GM23248 (cell line): ENCODE measurements around the gene PIANP. TPM values are rescaled to one million over a fixed set of nuclear protein-coding genes. Genes with fewer than 3 reads are reported as not detected.

Experiments used
- DNase-seq: peaks from one replicate; pipeline ENCODE4 v3.0.0-alpha.2; 2015
- H2AFZ ChIP-seq: fragments of 200-600 bp; sonication (generic); 2 replicates; pipeline ENCODE4 v1.6.1; 2016; ENCODE audit warnings: antibody characterized with exemption
- H3F3A ChIP-seq: fragments of 200-600 bp; sonication (generic); 2 replicates; pipeline ENCODE4 v1.6.1; 2016; ENCODE audit warnings: mild to moderate bottlenecking, antibody characterized with exemption, mixed run types; ENCODE audit not compliant: insufficient read depth
- H3K27ac ChIP-seq: fragments of 200-600 bp; sonication (generic); 2 replicates; pipeline ENCODE4 v1.5.1; 2016; ENCODE audit warnings: mild to moderate bottlenecking
- H3K27me3 ChIP-seq: fragments of 200-600 bp; sonication (generic); replicated peaks from 2 replicates; pipeline ENCODE4 v1.6.1; 2016; ENCODE audit warnings: mild to moderate bottlenecking; ENCODE audit not compliant: insufficient read depth
- H3K36me3 ChIP-seq: fragments of 200-600 bp; sonication (generic); 2 replicates; pipeline ENCODE4 v1.6.1; 2016; ENCODE audit warnings: low read depth, mild to moderate bottlenecking
- H3K4me1 ChIP-seq: fragments of 200-600 bp; sonication (generic); 2 replicates; pipeline ENCODE4 v1.6.1; 2016; ENCODE audit warnings: mild to moderate bottlenecking; ENCODE audit not compliant: insufficient read depth
- H3K4me2 ChIP-seq: fragments of 200-600 bp; sonication (generic); one replicate; pipeline ENCODE4 v1.6.1; 2016; ENCODE audit warnings: mild to moderate bottlenecking; ENCODE audit not compliant: unreplicated experiment
- H3K4me3 ChIP-seq: fragments of 200-600 bp; sonication (generic); 2 replicates; pipeline ENCODE4 v1.5.1; 2016; ENCODE audit warnings: mild to moderate bottlenecking
- H3K79me2 ChIP-seq: fragments of 200-600 bp; sonication (generic); 2 replicates; pipeline ENCODE4 v1.6.1; 2016; ENCODE audit warnings: mild to moderate bottlenecking; ENCODE audit not compliant: insufficient read depth
- H3K9ac ChIP-seq: fragments of 200-600 bp; sonication (generic); 2 replicates; pipeline ENCODE4 v1.6.1; 2016; ENCODE audit warnings: mild to moderate bottlenecking
- H3K9me2 ChIP-seq: fragments of 200-600 bp; sonication (generic); 2 replicates; pipeline ENCODE4 v1.6.1; 2016; ENCODE audit warnings: mixed run types, mild to moderate bottlenecking, moderate library complexity; ENCODE audit not compliant: insufficient read depth
- H3K9me3 ChIP-seq: fragments of 200-600 bp; sonication (generic); one replicate; pipeline ENCODE4 v1.6.1; 2017; ENCODE audit warnings: low read depth
- H4K20me1 ChIP-seq: fragments of 200-600 bp; sonication (generic); 2 replicates; pipeline ENCODE4 v1.6.0; 2016; ENCODE audit not compliant: insufficient read depth
- EZH2 ChIP-seq: fragments of 200-600 bp; sonication (generic); IDR thresholded peaks from 2 replicates; pipeline ENCODE4 v1.6.1; 2018; ENCODE audit warnings: antibody characterized with exemption, mild to moderate bottlenecking; ENCODE audit not compliant: insufficient read depth, poor library complexity, severe bottlenecking
- EZH2phosphoT487 ChIP-seq: fragments of 200-600 bp; sonication (generic); IDR thresholded peaks from 2 replicates; pipeline ENCODE4 v1.6.1; 2018; ENCODE audit warnings: antibody characterized with exemption, moderate library complexity, mild to moderate bottlenecking, low read depth; ENCODE audit not compliant: insufficient read depth
- WGBS, 2 experiments: methylation state at CpG; one replicate each; pipeline ENCODE4 v1.1.6; 2015 to 2017; ENCODE audit warnings: low lambda C conversion rate in 2 of 2, low coverage in 1 of 2; ENCODE audit errors: missing lambda C conversion rate in 2 of 2; 5-methylcytosine and 5-hydroxymethylcytosine counted together
- in situ Hi-C: fragments of 300-500 bp; cut with MboI; formaldehyde crosslinking; loops from 2 replicates; pipeline ENCODE4 v1.15.0; 2020
- polyA plus RNA-seq: library from polyadenylated mRNA; unstranded; fragments of >200 nt; fragmentation: Nextera tagmentation; extraction: Ambion mirVana; gene quantifications from 2 replicates; pipeline ENCODE4 v1.2.1, GENCODE V29; 2016
- small RNA-seq: library from RNA; depleted of rRNA; stranded (forward); fragments of <200 nt; gene quantifications from one replicate; pipeline ENCODE3, GENCODE V24; 2014; ENCODE audit warnings: low read depth, low replicate concordance
- total RNA-seq: library from RNA; depleted of rRNA; stranded (reverse); fragments of >200 nt; shearing (Covaris generic); gene quantifications from 2 replicates; pipeline ENCODE4 v1.2.3, GENCODE V29; 2014; rRNA removed

PIANP gene
- total and polyA plus RNA-seq, 2 experiments from 2014 or later: 0.11 to 0.60 TPM

DNA sequence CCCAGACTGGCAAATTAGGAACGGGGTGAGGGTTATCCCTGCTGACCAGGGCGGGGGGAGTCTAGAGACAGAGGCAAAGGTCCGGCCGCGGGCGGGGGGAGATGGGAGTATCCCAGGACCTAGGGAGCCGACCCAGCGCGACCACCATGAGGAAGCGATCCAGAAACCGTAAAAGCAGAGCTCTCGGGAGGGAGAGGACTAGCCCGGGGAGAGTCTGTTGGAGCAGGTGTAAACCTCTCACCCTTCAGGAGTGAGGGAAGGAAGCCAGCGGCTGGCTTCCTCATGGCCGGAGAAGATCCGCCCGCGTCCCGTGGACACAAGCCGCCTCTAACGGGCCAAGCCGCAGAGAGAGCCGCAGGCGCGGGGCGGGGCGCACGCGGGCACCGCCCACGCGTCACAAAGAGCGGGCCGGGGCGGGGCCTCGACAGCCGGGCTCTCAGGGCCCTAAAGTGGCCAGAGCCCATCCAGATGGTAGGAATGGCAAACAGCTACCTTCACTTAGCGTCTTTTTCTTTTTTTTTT lies 53.5 kb downstream of the PIANP start, which contains the start of gene ACRBP:
ACRBP (minus strand) TSS at position 350 of the 522 bp plus-strand sequence; CDS start at position 284, 66 bp downstream.
- DNase-seq: peak; percentile 78
- H3K4me3 ChIP-seq: peak within 1 kb of the TSS; percentile 45; the same call in 1 of the 2 replicates
- H3K4me2 ChIP-seq: peak within 1 kb of the TSS; percentile 40
- peaks cover 7% of the 10 kb centered on the region; the same call in 1 of the 2 replicates for H3K36me3 ChIP-seq
- no peaks in the 10 kb centered on the region for H3K79me2 ChIP-seq
- no peak within 1 kb of the TSS for H3K27ac ChIP-seq
- no peak within 1 kb of the TSS for H2AFZ ChIP-seq
- TF ChIP-seq EZH2: no peak
- no peak for TF ChIP-seq EZH2phosphoT487
- H3K9me2 ChIP-seq: no peaks in the 10 kb centered on the region
- no peaks in the 10 kb centered on the region for H4K20me1 ChIP-seq
- no peak within 1 kb of the TSS for H3K9ac ChIP-seq
- no peaks in the 10 kb centered on the region for H3K9me3 ChIP-seq
- 9 to 11% methylated on average over 38 of the region's 38 CpGs for WGBS, 2 experiments
- no peaks in the 10 kb centered on the region for H3K27me3 ChIP-seq
- H3K4me1 ChIP-seq: no peaks in the 10 kb centered on the region
- no peaks in the 10 kb centered on the region for H3F3A ChIP-seq
- in situ Hi-C loops: no loop called here

GRCh38 chr12:6646276-6647082 lies 54.1 kb downstream of the PIANP start:
- in situ Hi-C loops: no loop called here

GRCh38 chr12:6644903-6645302 lies 55.7 kb downstream of the PIANP start:
- Histone ChIP-seq H3K9me2 (no peaks in the 10 kb centered on the region), H3F3A (no peaks in the 10 kb centered on the region)
- in situ Hi-C loops: no loop called here

More at GRCh38 chr12:6646276-6647082, 54.1 kb downstream of the PIANP start:
- H3K9me2 ChIP-seq: no peaks in the 10 kb centered on the region
- no peaks in the 10 kb centered on the region for H3K79me2 ChIP-seq
- H3K9ac ChIP-seq: no peak overlapping the region
- no peaks in the 10 kb centered on the region for H4K20me1 ChIP-seq
- H3K4me3 ChIP-seq: no peak overlapping the region
- H3F3A ChIP-seq: no peaks in the 10 kb centered on the region
- H3K4me1 ChIP-seq: no peaks in the 10 kb centered on the region
- H3K36me3 ChIP-seq: peaks cover 7% of the 10 kb centered on the region; the same call in 1 of the 2 replicates
- H3K4me2 ChIP-seq: no peak overlapping the region
- no peak overlapping the region for H2AFZ ChIP-seq
- H3K27ac ChIP-seq: no peak overlapping the region
- H3K9me3 ChIP-seq: no peaks in the 10 kb centered on the region
- no peak for DNase-seq
- no peaks in the 10 kb centered on the region for H3K27me3 ChIP-seq
- 67 to 69% methylated on average over 27 to 28 of the region's 28 CpGs for WGBS, 2 experiments
- TF ChIP-seq EZH2phosphoT487 (no peak), EZH2 (no peak)

DNA sequence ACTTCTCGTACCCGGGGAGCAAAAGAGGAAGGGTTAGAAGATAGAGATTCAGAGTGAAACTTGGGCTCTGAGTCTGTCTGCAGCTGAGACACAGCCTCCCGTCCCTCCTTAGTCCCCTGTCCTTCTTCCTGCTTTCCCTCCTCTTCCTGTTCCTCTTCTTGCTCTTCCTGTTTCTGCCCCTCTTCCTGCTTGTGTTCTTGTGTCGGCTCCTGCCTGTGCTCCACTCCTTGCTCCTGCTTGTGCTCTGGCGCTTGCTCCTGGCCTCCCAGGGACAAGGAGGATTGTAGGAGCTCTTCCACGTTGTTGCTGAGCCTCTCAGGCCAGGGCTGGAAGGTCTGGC lies 56.4 kb downstream of the PIANP start:
- 62 to 73% methylated on average over 6 of the region's 6 CpGs for WGBS, 2 experiments
- no peak overlapping the region for H2AFZ ChIP-seq

More at GRCh38 chr12:6644903-6645302, 55.7 kb downstream of the PIANP start:
- Histone ChIP-seq H3K27ac (no peak overlapping the region), H3K9ac (no peak overlapping the region), H3K79me2 (no peaks in the 10 kb centered on the region), H3K4me2 (no peak overlapping the region), H3K4me3 (no peak overlapping the region), H3K27me3 (no peaks in the 10 kb centered on the region; the same call in 1 of the 2 replicates), H3K36me3 (peaks cover 1% of the 10 kb centered on the region; the same call in 1 of the 2 replicates), H4K20me1 (no peaks in the 10 kb centered on the region), H2AFZ (no peak overlapping the region), H3K4me1 (no peaks in the 10 kb centered on the region), H3K9me3 (no peaks in the 10 kb centered on the region)
- DNase-seq: no peak
- WGBS, 2 experiments: 11 to 15% methylated on average over 5 of the region's 5 CpGs
- TF ChIP-seq EZH2 (no peak), EZH2phosphoT487 (no peak)

More for the DNA sequence above, 56.4 kb downstream of the PIANP start:
- Histone ChIP-seq H3K4me1 (no peaks in the 10 kb centered on the region), H3K36me3 (no peaks in the 10 kb centered on the region), H3K9me2 (no peaks in the 10 kb centered on the region), H3F3A (no peaks in the 10 kb centered on the region), H3K4me2 (no peak overlapping the region), H3K9ac (no peak overlapping the region), H3K27ac (no peak overlapping the region), H4K20me1 (no peaks in the 10 kb centered on the region), H3K27me3 (no peaks in the 10 kb centered on the region; the same call in 1 of the 2 replicates), H3K4me3 (no peak overlapping the region), H3K79me2 (no peaks in the 10 kb centered on the region), H3K9me3 (no peaks in the 10 kb centered on the region)
- TF ChIP-seq EZH2phosphoT487 (no peak), EZH2 (no peak)
- no peak for DNase-seq
- in situ Hi-C loops: no loop called here

Small RNA genes within 50 kb of the gene (small RNA-seq; reads per million reads assigned to genes)
- gene RNU6-781P: not detected

Other genes starting within 250 kb of the PIANP start
- 7.8 and 8.1 TPM in 2 replicates for gene TAPBPL, start 248.8 kb downstream of the PIANP start, total RNA-seq
- gene TAPBPL, start 248.8 kb downstream of the PIANP start, polyA plus RNA-seq: 9.2 and 9.4 TPM in 2 replicates
- 5.0 and 17.3 TPM in 2 replicates for gene VAMP1, start 230.1 kb downstream of the PIANP start, total RNA-seq
- 7.8 and 9.8 TPM in 2 replicates for gene VAMP1, start 230.1 kb downstream of the PIANP start, polyA plus RNA-seq
- gene MRPL51, start 207.6 kb downstream of the PIANP start, total RNA-seq: 29.8 and 68.3 TPM in 2 replicates
- 286 and 301 TPM in 2 replicates for gene MRPL51, start 207.6 kb downstream of the PIANP start, polyA plus RNA-seq
- 26.3 and 46.8 TPM in 2 replicates for gene NCAPD2, start 206.7 kb downstream of the PIANP start, total RNA-seq
- 15.5 and 17.6 TPM in 2 replicates for gene NCAPD2, start 206.7 kb downstream of the PIANP start, polyA plus RNA-seq
- 6,196 and 7,726 TPM in 2 replicates for gene GAPDH, start 166.3 kb downstream of the PIANP start, total RNA-seq
- 7,868 and 8,138 TPM in 2 replicates for gene GAPDH, start 166.3 kb downstream of the PIANP start, polyA plus RNA-seq
- 18.0 and 19.7 TPM in 2 replicates for gene IFFO1, start 144.8 kb downstream of the PIANP start, total RNA-seq
- 14.5 and 19.2 TPM in 2 replicates for gene IFFO1, start 144.8 kb downstream of the PIANP start, polyA plus RNA-seq
- gene NOP2, start 132.5 kb downstream of the PIANP start, total RNA-seq: 44.3 TPM in 2 replicates
- 27.0 and 31.8 TPM in 2 replicates for gene NOP2, start 132.5 kb downstream of the PIANP start, polyA plus RNA-seq
- gene CHD4, start 93.4 kb downstream of the PIANP start, total RNA-seq: 148 and 171 TPM in 2 replicates
- 61.5 and 72.1 TPM in 2 replicates for gene CHD4, start 93.4 kb downstream of the PIANP start, polyA plus RNA-seq
- not detected in 2 replicates for gene LPAR5, start 64.9 kb downstream of the PIANP start, total RNA-seq
- not detected in 2 replicates for gene LPAR5, start 64.9 kb downstream of the PIANP start, polyA plus RNA-seq
- gene ACRBP, start 53.4 kb downstream of the PIANP start, total RNA-seq: not detected in 2 replicates
- not detected in 2 replicates for gene ACRBP, start 53.4 kb downstream of the PIANP start, polyA plus RNA-seq
- 31.7 and 39.1 TPM in 2 replicates for gene ING4, start 37.7 kb downstream of the PIANP start, total RNA-seq
- 43.5 and 46.0 TPM in 2 replicates for gene ING4, start 37.7 kb downstream of the PIANP start, polyA plus RNA-seq
- 17.3 and 26.2 TPM in 2 replicates for gene ZNF384, start 11.4 kb downstream of the PIANP start, total RNA-seq
- 23.6 and 26.0 TPM in 2 replicates for gene ZNF384, start 11.4 kb downstream of the PIANP start, polyA plus RNA-seq
- 94.5 and 123 TPM in 2 replicates for gene COPS7A, start 23.2 kb upstream of the PIANP start, total RNA-seq
- gene COPS7A, start 23.2 kb upstream of the PIANP start, polyA plus RNA-seq: 133 and 135 TPM in 2 replicates
- gene MLF2, start 52.3 kb upstream of the PIANP start, total RNA-seq: 252 and 313 TPM in 2 replicates
- 386 and 389 TPM in 2 replicates for gene MLF2, start 52.3 kb upstream of the PIANP start, polyA plus RNA-seq
- gene PTMS, start 65.5 kb upstream of the PIANP start, total RNA-seq: 109 and 130 TPM in 2 replicates
- 238 and 250 TPM in 2 replicates for gene PTMS, start 65.5 kb upstream of the PIANP start, polyA plus RNA-seq
- not detected in 2 replicates for gene LAG3, start 71.7 kb upstream of the PIANP start, total RNA-seq
- gene LAG3, start 71.7 kb upstream of the PIANP start, polyA plus RNA-seq: 0.29 TPM in 1 of 2 replicates, not detected in the other
- gene CD4, start 88.7 kb upstream of the PIANP start, total RNA-seq: not detected in 2 replicates
- gene CD4, start 88.7 kb upstream of the PIANP start, polyA plus RNA-seq: not detected in 2 replicates
- gene GPR162, start 121.0 kb upstream of the PIANP start, total RNA-seq: 0.51 and 2.8 TPM in 2 replicates
- 0.14 and 0.21 TPM in 2 replicates for gene GPR162, start 121.0 kb upstream of the PIANP start, polyA plus RNA-seq
- 32.5 and 43.0 TPM in 2 replicates for gene P3H3, start 127.6 kb upstream of the PIANP start, total RNA-seq
- 37.6 and 39.1 TPM in 2 replicates for gene P3H3, start 127.6 kb upstream of the PIANP start, polyA plus RNA-seq
- gene GNB3, start 140.1 kb upstream of the PIANP start, total RNA-seq: 1.0 and 3.2 TPM in 2 replicates
- gene GNB3, start 140.1 kb upstream of the PIANP start, polyA plus RNA-seq: 1.5 and 2.2 TPM in 2 replicates
- 19.6 and 23.9 TPM in 2 replicates for gene CDCA3, start 150.5 kb upstream of the PIANP start, total RNA-seq
- 30.2 and 31.4 TPM in 2 replicates for gene CDCA3, start 150.5 kb upstream of the PIANP start, polyA plus RNA-seq
- 96.2 and 97.5 TPM in 2 replicates for gene USP5, start 151.3 kb upstream of the PIANP start, total RNA-seq
- gene USP5, start 151.3 kb upstream of the PIANP start, polyA plus RNA-seq: 73.2 and 77.9 TPM in 2 replicates
- 1,720 and 1,799 TPM in 2 replicates for gene TPI1, start 166.7 kb upstream of the PIANP start, total RNA-seq
- 1,936 and 1,978 TPM in 2 replicates for gene TPI1, start 166.7 kb upstream of the PIANP start, polyA plus RNA-seq
- 4.4 and 4.6 TPM in 2 replicates for gene SPSB2, start 172.5 kb upstream of the PIANP start, total RNA-seq
- 4.1 and 4.8 TPM in 2 replicates for gene SPSB2, start 172.5 kb upstream of the PIANP start, polyA plus RNA-seq
- gene LRRC23, start 204.0 kb upstream of the PIANP start, total RNA-seq: 4.3 and 4.6 TPM in 2 replicates
- gene LRRC23, start 204.0 kb upstream of the PIANP start, polyA plus RNA-seq: 4.5 and 6.2 TPM in 2 replicates
- gene ENO2, start 213.8 kb upstream of the PIANP start, total RNA-seq: 10.1 and 16.3 TPM in 2 replicates
- 32.8 and 34.2 TPM in 2 replicates for gene ENO2, start 213.8 kb upstream of the PIANP start, polyA plus RNA-seq
- gene ATN1, start 227.1 kb upstream of the PIANP start, total RNA-seq: 6.5 and 8.7 TPM in 2 replicates
- gene ATN1, start 227.1 kb upstream of the PIANP start, polyA plus RNA-seq: 13.3 and 14.7 TPM in 2 replicates
- gene RNU7-1, start 243.0 kb upstream of the PIANP start, total RNA-seq: not detected in 2 replicates
- not detected in 2 replicates for gene RNU7-1, start 243.0 kb upstream of the PIANP start, polyA plus RNA-seq
- 261 and 264 TPM in 2 replicates for gene C12orf57, start 243.2 kb upstream of the PIANP start, total RNA-seq
- 247 and 257 TPM in 2 replicates for gene C12orf57, start 243.2 kb upstream of the PIANP start, polyA plus RNA-seq